ENCODE results near the gene EHD4.

The EHD4 gene

GRCh38 chr15:41852736-41853590 lies 119.4 kb downstream of the EHD4 start:
- no peak for DNase-seq

GRCh38 chr15:41851755-41852370 lies 120.5 kb downstream of the EHD4 start:
- no peak for DNase-seq

- no peak for DNase-seq
Observed at GRCh38 chr15:41851167-41851523, 121.2 kb downstream of the EHD4 start.

- DNase-seq = no peak
Observed at GRCh38 chr15:41850482-41851166, 121.7 kb downstream of the EHD4 start.

GRCh38 chr15:41849861-41850260 lies 122.5 kb downstream of the EHD4 start:
- DNase-seq = no peak

GRCh38 chr15:41849204-41849603 lies 123.2 kb downstream of the EHD4 start:
- DNase-seq = no peak

- DNase-seq = peak; percentile 79
Observed at GRCh38 chr15:41848631-41849030, 123.7 kb downstream of the EHD4 start.

- DNase-seq = no peak
Observed at GRCh38 chr15:41847981-41848380, 124.4 kb downstream of the EHD4 start.

GRCh38 chr15:41847206-41847605 lies 125.2 kb downstream of the EHD4 start:
- DNase-seq = no peak

Measured in activated CD8-positive, alpha-beta memory T cell treated with anti-CD3 and anti-CD28 coated beads, Interleukin-2, amount 50 U/mL, for 48 hours (primary cell).